Measurements from ENCODE around the gene ABCB6.
A peak's percentile ranks its signal among the peaks of the same experiment; 100 is the strongest.

ABCB6 gene

GRCh38 chr2:219249203-219249980 is 30.6 kb upstream of the ABCB6 start (continued):
- TF ChIP-seq BCL11B (tag by site-specific recombination; IDR thresholded peaks at IDR 0.05; ENCODE audit: low read depth) (no peak), ZNF76 (tag by site-specific recombination; IDR thresholded peaks at IDR 0.05; ENCODE audit: borderline replicate concordance, low read depth) (peak; percentile 38; the same call in 1 of the 2 replicates), ZNF785 (tag by site-specific recombination; IDR thresholded peaks at IDR 0.05) (no peak), ZBTB21 (tag by site-specific recombination; IDR thresholded peaks at IDR 0.05) (peak; percentile 88), ZBTB7A (tag by site-specific recombination; IDR thresholded peaks at IDR 0.05; ENCODE audit: low read depth) (no peak), ZNF26 (tag by site-specific recombination; IDR thresholded peaks at IDR 0.05) (no peak), SP3 (tag by site-specific recombination; IDR thresholded peaks at IDR 0.05) (peak; percentile 27; the same call in 1 of the 2 replicates), ZNF354C (tag by site-specific recombination; IDR thresholded peaks at IDR 0.05; ENCODE audit: borderline replicate concordance, low read depth) (no peak), SCRT1 (tag by site-specific recombination; IDR thresholded peaks at IDR 0.05; ENCODE audit: borderline replicate concordance) (no peak), KLF8 (tag by site-specific recombination; IDR thresholded peaks at IDR 0.05) (no peak), ZNF133 (tag by site-specific recombination; IDR thresholded peaks at IDR 0.05) (no peak), SETDB1 (IDR thresholded peaks at IDR 0.05; ENCODE audit: insufficient read length, low read length) (no peak), ZNF621 (tag by site-specific recombination; IDR thresholded peaks at IDR 0.05) (no peak), ZNF341 (tag by site-specific recombination; IDR thresholded peaks at IDR 0.05; ENCODE audit: low read depth) (peak; percentile 92), ZNF311 (tag by site-specific recombination; IDR thresholded peaks at IDR 0.05; ENCODE audit: borderline replicate concordance) (no peak), ZNF571 (tag by site-specific recombination; IDR thresholded peaks at IDR 0.05) (no peak), HOXC10 (CRISPR knock-in tag; IDR thresholded peaks at IDR 0.05) (no peak), OSR2 (tag by site-specific recombination; IDR thresholded peaks at IDR 0.05) (peak; percentile 64), PRDM1 (tag by site-specific recombination; IDR thresholded peaks at IDR 0.05) (no peak), ELK4 (IDR thresholded peaks at IDR 0.05; ENCODE audit: borderline replicate concordance, low read depth, low read length) (no peak), ZNF175 (tag by site-specific recombination; IDR thresholded peaks at IDR 0.05) (no peak)
- TF ChIP-seq, protein P1, sequence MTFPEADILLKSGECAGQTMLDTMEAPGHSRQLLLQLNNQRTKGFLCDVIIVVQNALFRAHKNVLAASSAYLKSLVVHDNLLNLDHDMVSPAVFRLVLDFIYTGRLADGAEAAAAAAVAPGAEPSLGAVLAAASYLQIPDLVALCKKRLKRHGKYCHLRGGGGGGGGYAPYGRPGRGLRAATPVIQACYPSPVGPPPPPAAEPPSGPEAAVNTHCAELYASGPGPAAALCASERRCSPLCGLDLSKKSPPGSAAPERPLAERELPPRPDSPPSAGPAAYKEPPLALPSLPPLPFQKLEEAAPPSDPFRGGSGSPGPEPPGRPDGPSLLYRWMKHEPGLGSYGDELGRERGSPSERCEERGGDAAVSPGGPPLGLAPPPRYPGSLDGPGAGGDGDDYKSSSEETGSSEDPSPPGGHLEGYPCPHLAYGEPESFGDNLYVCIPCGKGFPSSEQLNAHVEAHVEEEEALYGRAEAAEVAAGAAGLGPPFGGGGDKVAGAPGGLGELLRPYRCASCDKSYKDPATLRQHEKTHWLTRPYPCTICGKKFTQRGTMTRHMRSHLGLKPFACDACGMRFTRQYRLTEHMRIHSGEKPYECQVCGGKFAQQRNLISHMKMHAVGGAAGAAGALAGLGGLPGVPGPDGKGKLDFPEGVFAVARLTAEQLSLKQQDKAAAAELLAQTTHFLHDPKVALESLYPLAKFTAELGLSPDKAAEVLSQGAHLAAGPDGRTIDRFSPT (tag by site-specific recombination; IDR thresholded peaks at IDR 0.05), result no peak
- TF ChIP-seq, protein P2, sequence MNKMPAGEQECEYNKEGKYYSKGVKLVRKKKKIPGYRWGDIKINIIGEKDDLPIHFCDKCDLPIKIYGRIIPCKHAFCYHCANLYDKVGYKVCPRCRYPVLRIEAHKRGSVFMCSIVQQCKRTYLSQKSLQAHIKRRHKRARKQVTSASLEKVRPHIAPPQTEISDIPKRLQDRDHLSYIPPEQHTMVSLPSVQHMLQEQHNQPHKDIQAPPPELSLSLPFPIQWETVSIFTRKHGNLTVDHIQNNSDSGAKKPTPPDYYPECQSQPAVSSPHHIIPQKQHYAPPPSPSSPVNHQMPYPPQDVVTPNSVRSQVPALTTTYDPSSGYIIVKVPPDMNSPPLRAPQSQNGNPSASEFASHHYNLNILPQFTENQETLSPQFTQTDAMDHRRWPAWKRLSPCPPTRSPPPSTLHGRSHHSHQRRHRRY (tag by site-specific recombination; IDR thresholded peaks at IDR 0.05), result no peak
- TF ChIP-seq, protein P3, sequence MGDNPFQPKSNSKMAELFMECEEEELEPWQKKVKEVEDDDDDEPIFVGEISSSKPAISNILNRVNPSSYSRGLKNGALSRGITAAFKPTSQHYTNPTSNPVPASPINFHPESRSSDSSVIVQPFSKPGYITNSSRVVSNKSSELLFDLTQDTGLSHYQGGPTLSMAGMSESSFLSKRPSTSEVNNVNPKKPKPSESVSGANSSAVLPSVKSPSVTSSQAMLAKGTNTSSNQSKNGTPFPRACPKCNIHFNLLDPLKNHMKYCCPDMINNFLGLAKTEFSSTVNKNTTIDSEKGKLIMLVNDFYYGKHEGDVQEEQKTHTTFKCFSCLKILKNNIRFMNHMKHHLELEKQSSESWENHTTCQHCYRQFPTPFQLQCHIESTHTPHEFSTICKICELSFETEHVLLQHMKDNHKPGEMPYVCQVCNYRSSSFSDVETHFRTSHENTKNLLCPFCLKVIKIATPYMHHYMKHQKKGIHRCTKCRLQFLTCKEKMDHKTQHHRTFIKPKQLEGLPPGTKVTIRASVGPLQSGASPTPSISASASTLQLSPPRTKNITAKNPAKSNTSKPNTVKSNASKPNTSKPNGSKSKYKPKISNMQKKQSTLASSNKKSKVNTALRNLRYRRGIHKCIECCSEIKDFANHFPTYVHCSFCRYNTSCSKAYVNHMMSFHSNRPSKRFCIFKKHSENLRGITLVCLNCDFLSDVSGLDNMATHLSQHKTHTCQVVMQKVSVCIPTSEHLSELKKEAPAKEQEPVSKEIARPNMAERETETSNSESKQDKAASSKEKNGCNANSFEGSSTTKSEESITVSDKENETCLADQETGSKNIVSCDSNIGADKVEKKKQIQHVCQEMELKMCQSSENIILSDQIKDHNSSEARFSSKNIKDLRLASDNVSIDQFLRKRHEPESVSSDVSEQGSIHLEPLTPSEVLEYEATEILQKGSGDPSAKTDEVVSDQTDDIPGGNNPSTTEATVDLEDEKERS (tag by site-specific recombination; IDR thresholded peaks at IDR 0.05), result no peak
- TF ChIP-seq, protein P4, sequence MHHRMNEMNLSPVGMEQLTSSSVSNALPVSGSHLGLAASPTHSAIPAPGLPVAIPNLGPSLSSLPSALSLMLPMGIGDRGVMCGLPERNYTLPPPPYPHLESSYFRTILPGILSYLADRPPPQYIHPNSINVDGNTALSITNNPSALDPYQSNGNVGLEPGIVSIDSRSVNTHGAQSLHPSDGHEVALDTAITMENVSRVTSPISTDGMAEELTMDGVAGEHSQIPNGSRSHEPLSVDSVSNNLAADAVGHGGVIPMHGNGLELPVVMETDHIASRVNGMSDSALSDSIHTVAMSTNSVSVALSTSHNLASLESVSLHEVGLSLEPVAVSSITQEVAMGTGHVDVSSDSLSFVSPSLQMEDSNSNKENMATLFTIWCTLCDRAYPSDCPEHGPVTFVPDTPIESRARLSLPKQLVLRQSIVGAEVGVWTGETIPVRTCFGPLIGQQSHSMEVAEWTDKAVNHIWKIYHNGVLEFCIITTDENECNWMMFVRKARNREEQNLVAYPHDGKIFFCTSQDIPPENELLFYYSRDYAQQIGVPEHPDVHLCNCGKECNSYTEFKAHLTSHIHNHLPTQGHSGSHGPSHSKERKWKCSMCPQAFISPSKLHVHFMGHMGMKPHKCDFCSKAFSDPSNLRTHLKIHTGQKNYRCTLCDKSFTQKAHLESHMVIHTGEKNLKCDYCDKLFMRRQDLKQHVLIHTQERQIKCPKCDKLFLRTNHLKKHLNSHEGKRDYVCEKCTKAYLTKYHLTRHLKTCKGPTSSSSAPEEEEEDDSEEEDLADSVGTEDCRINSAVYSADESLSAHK (tag by site-specific recombination; IDR thresholded peaks at IDR 0.05), result no peak
- TF ChIP-seq, protein P5, sequence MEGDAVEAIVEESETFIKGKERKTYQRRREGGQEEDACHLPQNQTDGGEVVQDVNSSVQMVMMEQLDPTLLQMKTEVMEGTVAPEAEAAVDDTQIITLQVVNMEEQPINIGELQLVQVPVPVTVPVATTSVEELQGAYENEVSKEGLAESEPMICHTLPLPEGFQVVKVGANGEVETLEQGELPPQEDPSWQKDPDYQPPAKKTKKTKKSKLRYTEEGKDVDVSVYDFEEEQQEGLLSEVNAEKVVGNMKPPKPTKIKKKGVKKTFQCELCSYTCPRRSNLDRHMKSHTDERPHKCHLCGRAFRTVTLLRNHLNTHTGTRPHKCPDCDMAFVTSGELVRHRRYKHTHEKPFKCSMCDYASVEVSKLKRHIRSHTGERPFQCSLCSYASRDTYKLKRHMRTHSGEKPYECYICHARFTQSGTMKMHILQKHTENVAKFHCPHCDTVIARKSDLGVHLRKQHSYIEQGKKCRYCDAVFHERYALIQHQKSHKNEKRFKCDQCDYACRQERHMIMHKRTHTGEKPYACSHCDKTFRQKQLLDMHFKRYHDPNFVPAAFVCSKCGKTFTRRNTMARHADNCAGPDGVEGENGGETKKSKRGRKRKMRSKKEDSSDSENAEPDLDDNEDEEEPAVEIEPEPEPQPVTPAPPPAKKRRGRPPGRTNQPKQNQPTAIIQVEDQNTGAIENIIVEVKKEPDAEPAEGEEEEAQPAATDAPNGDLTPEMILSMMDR (tag by site-specific recombination; IDR thresholded peaks at IDR 0.05), result no peak
